Measurements from ENCODE around the gene DNPEP. TPM values are rescaled to one million over a fixed set of nuclear protein-coding genes. Genes with fewer than 3 reads are reported as not detected.

Gene DNPEP
- total and polyA plus RNA-seq, 2 of the 4 experiments (the other 2 are of a cell fraction) = 74.2 to 89.4 TPM

- no peak overlapping the region for H3K56ac ChIP-seq (ENCODE audit: extremely low read depth, insufficient read depth, low read length)
- H2BK120ac ChIP-seq (ENCODE audit: low read depth, low read length) = no peak overlapping the region
- H4K91ac ChIP-seq (ENCODE audit: insufficient read depth, low read depth, low read length) = no peak overlapping the region
- no TSS peak for BruUV-seq (replicated peaks)
- intact Hi-C loops (cut with micrococcal nuclease) (no loop called here), dilution Hi-C loops (cut with HindIII; ENCODE audit: low sequenced_read_pairs, unreplicated experiment) (no loop called here), in situ Hi-C loops (cut with MboI; ENCODE audit: low sequenced_read_pairs) (no loop called here)
- no peak overlapping the region for H3K4me3 ChIP-seq (ENCODE audit: insufficient read depth, low read depth, low read length)
- no peak overlapping the region for H3K23ac ChIP-seq (ENCODE audit: low read depth, low read length)
- DNase-seq = no peak
- H4K20me1 ChIP-seq (ENCODE audit: insufficient read depth, low read length) = no peaks in the 10 kb centered on the region
- no peak overlapping the region for H4K8ac ChIP-seq (ENCODE audit: low read depth in 2 of 2, low read length in 2 of 2)
- no peak overlapping the region for H3K4me2 ChIP-seq (ENCODE audit: low read depth, low read length)
- no peaks in the 10 kb centered on the region for H3K9me3 ChIP-seq (ENCODE audit: control insufficient read depth, insufficient read depth, low read length)
- no peak overlapping the region for H2AFZ ChIP-seq (replicated peaks; ENCODE audit: low read length, poor library complexity)
- no peak overlapping the region for H2BK5ac ChIP-seq (ENCODE audit: low read depth, low read length, poor library complexity, severe bottlenecking)
- no peak overlapping the region for H2AK5ac ChIP-seq (ENCODE audit: low read depth, low read length)
- H2BK20ac ChIP-seq (ENCODE audit: low read depth, low read length) = no peak overlapping the region
- no peak overlapping the region for H3K18ac ChIP-seq (ENCODE audit: low read depth, low read length)
- H4K5ac ChIP-seq (ENCODE audit: low read depth, low read length) = no peak overlapping the region
- H3K27ac ChIP-seq (ENCODE audit: insufficient read depth, low read length) = no peak overlapping the region
- H3K36me3 ChIP-seq (ENCODE audit: control insufficient read depth, insufficient read depth, low read length) = no peaks in the 10 kb centered on the region
- no peak overlapping the region for H3K9ac ChIP-seq (ENCODE audit: low read depth, low read length)
- no peak overlapping the region for H3K14ac ChIP-seq (replicated peaks; ENCODE audit: low read depth, low read length)
- no peaks in the 10 kb centered on the region for H3K4me1 ChIP-seq (ENCODE audit: control insufficient read depth, insufficient read depth, low read length)
- ChIA-PET POLR2A (ENCODE audit: unreplicated experiment) (no interaction called here), CTCF (no interaction called here)
- TF ChIP-seq RFX5 (IDR thresholded peaks at IDR 0.05; ENCODE audit: low read depth, low read length) (no peak), NFE2L2 (IDR thresholded peaks at IDR 0.05; ENCODE audit: low read depth, low read length) (0 out of 2 replicates have a peak, but pooled peaks have one; percentile 6), FOS (IDR thresholded peaks at IDR 0.05; ENCODE audit: low read depth, low read length) (no peak), ELK1 (IDR thresholded peaks at IDR 0.05; ENCODE audit: borderline replicate concordance, low read depth, low read length) (no peak)
- H2BK15ac ChIP-seq (ENCODE audit: low read depth, low read length) = no peak overlapping the region
- H3K27me3 ChIP-seq (ENCODE audit: control insufficient read depth, insufficient read depth, low read length) = peaks cover 56% of the 10 kb centered on the region
- no peak overlapping the region for H3K4ac ChIP-seq (ENCODE audit: low read depth, low read length)
- H3K9me1 ChIP-seq (ENCODE audit: insufficient read depth, low read length) = no peaks in the 10 kb centered on the region
- 24% methylated on average over 4 of the region's 9 CpGs; no CpG with 5 or more reads in 1 of the 2 experiments for WGBS, 2 experiments (ENCODE audit: extremely low coverage in 2 of 2, insufficient read length in 1 of 2)
- ATAC-seq (ENCODE audit: low read depth) = no peak
- H2AK9ac ChIP-seq (replicated peaks; ENCODE audit: low read depth, low read length, poor library complexity) = no peak overlapping the region
- H3K79me1 ChIP-seq (ENCODE audit: low read depth in 1 of 2, low read length in 2 of 2) = no peaks in the 10 kb centered on the region
These were observed 61.9 kb downstream of the DNPEP start for GRCh38 chr2:219325657-219326315.

Data from IMR-90 (cell line).